ENCODE results near the gene ELMO1.
A peak's percentile ranks its signal among the peaks of the same experiment; 100 is the strongest.
"Not testable (repeated sequence)": the region's sequence is repeated elsewhere in the genome, so short reads cannot be mapped to it uniquely, and the experiment has no call there.

The ELMO1 gene

GRCh38 chr7:36994456-36995112, 454.1 kb downstream of the ELMO1 start:
- DNase-seq, result no peak

- DNase-seq, result no peak
Observed at GRCh38 chr7:36986948-36987724, 461.5 kb downstream of the ELMO1 start.

- peak; percentile 23 for DNase-seq
Observed at GRCh38 chr7:36986511-36986933, 462.1 kb downstream of the ELMO1 start.

- peak; percentile 65 for DNase-seq
Observed at GRCh38 chr7:36985866-36986400, 462.7 kb downstream of the ELMO1 start.

- DNase-seq, result no peak
Observed at GRCh38 chr7:36985316-36985715, 463.3 kb downstream of the ELMO1 start.

- no peak for DNase-seq
Observed at GRCh38 chr7:36984710-36985312, 463.9 kb downstream of the ELMO1 start.

GRCh38 chr7:36984041-36984521, 464.6 kb downstream of the ELMO1 start:
- DNase-seq, result no peak

- DNase-seq, result no peak
Observed at GRCh38 chr7:36982766-36983165, 465.9 kb downstream of the ELMO1 start.

GRCh38 chr7:36979810-36980248, 468.8 kb downstream of the ELMO1 start:
- DNase-seq, result peak; percentile 19

- DNase-seq, result peak; percentile 37
Observed at GRCh38 chr7:36978461-36978860, 470.2 kb downstream of the ELMO1 start.

- DNase-seq, result no peak
Observed at GRCh38 chr7:36977878-36978277, 470.8 kb downstream of the ELMO1 start.

- DNase-seq, result not testable (repeated sequence)
Observed at GRCh38 chr7:36973534-36973933, 475.1 kb downstream of the ELMO1 start.

GRCh38 chr7:36972140-36972518, 476.5 kb downstream of the ELMO1 start:
- no peak for DNase-seq

- DNase-seq, result no peak
Observed at GRCh38 chr7:36971515-36972139, 477.0 kb downstream of the ELMO1 start.

GRCh38 chr7:36970551-36971514, 477.8 kb downstream of the ELMO1 start:
- DNase-seq, result no peak

GRCh38 chr7:36969376-36969775, 479.3 kb downstream of the ELMO1 start:
- no peak for DNase-seq

GRCh38 chr7:36967387-36967786, 481.3 kb downstream of the ELMO1 start:
- DNase-seq, result no peak

GRCh38 chr7:36966636-36967035, 482.0 kb downstream of the ELMO1 start:
- DNase-seq, result no peak

GRCh38 chr7:36966039-36966438, 482.6 kb downstream of the ELMO1 start:
- DNase-seq, result no peak

- DNase-seq, result no peak
Observed at GRCh38 chr7:36965625-36966024, 483.0 kb downstream of the ELMO1 start.

- DNase-seq, result no peak
Observed at GRCh38 chr7:36964297-36964696, 484.4 kb downstream of the ELMO1 start.

GRCh38 chr7:36962367-36962766, 486.3 kb downstream of the ELMO1 start:
- no peak for DNase-seq
